GM19025 (cell line): ENCODE results near the gene RASAL2.
"Not testable (repeated sequence)": the region's sequence is repeated elsewhere in the genome, so short reads cannot be mapped to it uniquely, and the experiment has no call there.

ENCODE experiments used
- ATAC-seq: cut with Tn5 transposase; IDR thresholded peaks from one replicate; pipeline ENCODE4 v1.9.1; 2021; ENCODE audit warnings: mild to moderate bottlenecking, low read depth, moderate library complexity; ENCODE audit not compliant: unreplicated experiment

The RASAL2 gene

DNA sequence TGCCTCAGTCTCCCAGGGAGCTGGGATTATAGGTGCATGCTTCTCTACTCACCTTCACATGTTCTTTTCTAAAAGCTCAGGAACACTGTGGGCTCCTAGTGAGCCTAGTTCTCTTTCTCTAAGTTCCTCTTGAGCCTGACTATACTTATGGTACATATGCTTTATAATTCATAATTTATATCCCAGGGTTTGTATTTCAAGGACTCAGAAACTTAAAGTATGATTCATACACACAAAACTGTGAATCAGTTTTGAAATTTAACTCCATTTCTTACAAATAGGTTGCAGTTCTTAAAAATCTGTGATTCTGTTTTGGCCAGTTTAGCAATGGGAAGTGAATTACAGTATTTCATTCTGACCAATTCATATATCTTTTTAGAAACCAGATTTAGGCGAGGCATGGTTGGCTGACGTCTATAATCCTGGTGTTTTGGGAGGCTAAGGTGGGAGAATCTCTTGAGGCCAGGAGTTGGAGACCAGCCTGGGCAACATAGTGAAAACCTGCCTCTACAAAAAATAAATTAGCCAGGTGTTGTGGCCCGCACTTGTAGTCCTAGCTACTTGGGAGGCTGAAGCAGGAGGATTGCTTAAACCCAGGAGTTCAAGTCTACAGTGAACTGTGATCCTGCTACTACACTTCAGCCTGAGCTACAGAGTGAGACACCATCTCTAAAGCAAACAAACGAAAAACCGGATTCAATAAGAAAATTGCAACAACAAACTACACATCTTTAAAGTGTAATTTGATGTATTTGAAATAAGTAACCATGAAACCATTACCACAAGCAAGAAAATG is 15.6 kb downstream of the RASAL2 start:
- ATAC-seq: no peak

- no peak for ATAC-seq
Observed at GRCh38 chr1:178115260-178115659, 21.4 kb downstream of the RASAL2 start.

DNA sequence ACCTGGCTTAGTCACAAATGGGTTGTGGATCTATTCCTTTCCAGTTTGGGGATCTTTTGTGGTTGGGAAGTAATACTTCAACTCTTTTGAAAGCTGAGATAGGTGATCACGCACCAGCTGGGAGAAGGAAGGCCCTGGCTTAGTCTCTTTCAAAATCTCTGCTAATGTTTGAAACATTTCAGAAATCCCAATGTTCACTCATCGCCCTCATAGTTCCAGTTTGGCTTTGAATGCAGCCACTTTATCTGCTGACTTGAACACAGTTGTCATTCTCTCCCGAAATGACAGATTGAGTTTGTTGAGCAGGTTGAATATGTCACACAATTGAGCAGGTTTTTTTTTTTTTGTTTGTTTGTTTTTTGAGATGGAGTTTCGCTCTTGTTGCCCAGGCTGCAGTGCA is 24.6 kb downstream of the RASAL2 start:
- no peak for ATAC-seq

DNA sequence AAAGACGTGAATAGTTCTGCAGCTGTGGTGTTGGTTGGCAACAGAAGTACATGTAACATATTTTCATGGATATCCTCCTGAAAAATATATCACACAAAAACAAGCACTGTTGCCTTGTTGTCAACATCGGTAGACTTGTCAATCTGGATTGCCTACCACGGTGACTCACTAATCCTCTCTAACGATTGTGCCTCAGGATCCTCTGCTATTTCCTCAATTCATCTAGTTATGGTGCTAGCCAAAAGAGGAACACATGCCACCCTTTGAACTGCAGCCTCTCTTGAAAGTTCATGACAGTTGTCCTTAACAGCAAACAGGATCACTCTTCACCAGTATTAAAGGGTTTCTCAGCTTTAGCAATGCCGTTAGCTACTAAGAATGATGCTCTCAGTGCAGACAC is 25.7 kb downstream of the RASAL2 start:
- no peak for ATAC-seq

- ATAC-seq: no peak
Observed at GRCh38 chr1:178120088-178120487, 26.2 kb downstream of the RASAL2 start.

GRCh38 chr1:178120520-178121052 is 26.7 kb downstream of the RASAL2 start:
- ATAC-seq: not testable (repeated sequence)

DNA sequence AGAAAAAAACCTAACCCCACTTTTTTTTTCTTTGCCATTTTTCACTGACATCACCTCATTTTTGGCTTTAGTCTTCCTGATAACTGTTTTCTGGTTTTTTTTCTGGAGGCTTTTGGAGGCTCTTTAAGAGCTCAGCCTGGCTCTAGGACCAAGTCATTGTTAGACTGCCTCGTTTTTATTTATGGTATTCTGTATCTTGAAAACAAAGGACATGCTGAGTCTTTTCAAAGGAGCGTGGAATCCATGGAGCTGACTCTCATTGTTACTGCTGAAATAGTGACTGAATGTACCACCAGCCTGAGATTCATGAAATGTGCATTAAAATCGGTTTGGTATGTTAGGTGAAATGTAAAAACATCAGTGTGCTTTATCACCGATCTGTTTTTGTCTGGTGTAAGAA is 28.0 kb downstream of the RASAL2 start:
- ATAC-seq: no peak

DNA sequence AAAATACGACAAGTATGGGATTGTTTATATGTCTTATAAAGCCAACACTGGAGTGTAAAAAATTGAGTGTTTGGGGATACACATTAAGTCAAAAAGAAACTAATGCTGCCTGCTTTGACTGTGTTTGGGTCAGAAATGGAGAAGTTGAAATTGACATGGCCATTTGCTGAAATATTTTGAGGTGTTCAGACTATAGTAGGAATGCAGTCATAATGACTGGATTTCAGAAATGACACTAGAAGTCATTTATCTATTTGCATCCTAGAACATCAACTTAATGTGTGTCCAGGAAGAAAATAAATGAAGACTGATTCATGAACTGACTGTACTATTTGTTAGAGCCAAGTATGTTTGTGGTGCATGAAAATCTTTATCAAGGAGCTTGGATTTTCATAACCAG is 28.4 kb downstream of the RASAL2 start:
- no peak for ATAC-seq

DNA sequence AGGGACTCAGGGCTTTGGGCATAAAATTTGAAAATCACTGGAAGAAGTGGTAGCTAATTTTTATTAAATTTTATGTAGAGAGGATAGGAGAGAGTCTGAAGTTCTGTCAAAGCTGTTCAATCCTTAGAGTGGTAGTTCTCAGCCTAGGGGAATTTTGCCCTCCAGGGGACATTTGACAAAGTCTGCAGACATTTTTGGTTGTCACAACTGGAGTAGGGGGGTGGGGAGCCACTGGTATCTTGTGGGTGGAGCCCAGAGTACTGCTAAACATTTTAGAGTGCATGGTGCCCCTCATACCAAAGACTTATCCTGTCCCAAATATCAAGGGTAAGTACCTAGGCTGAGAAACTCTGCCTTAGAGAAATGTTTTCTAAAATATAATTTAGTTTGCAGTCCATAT is 30.2 kb downstream of the RASAL2 start:
- no peak for ATAC-seq

GRCh38 chr1:178126261-178126660 is 32.4 kb downstream of the RASAL2 start:
- ATAC-seq: no peak

- ATAC-seq: no peak
Observed at GRCh38 chr1:178126741-178127185, 32.9 kb downstream of the RASAL2 start.

DNA sequence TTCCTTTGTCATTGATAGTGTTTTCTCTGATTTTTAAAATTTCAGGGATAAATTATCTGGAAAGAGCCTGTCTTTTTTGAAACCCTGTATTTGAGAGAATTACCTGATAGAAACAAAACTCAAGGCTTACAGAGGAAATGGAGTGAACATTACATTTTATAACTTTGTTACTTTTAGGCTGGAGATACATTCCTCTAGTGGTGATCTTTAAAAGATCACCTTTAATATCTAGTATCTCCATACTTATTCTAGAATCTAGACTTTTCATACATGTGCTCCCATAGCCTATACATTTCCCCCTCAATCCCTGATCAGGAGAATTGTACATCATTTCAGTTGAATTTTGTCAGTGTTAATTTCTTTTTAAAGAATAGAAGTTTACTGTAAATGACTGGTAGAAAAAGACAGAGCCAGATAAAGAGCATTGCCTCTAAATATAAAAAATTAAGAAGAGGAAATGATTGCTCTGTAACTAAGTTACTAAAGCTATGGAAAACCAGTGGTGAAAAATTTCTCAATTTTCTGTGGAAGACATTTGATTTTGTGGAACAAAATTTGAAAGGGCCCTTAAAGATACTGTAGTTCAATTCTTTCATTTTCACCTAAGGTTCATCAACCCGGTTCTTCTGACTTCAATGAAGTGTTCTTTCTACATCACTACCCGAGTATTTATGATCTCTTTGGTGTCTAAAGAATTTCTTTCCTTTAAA is 33.7 kb downstream of the RASAL2 start:
- no peak for ATAC-seq

DNA sequence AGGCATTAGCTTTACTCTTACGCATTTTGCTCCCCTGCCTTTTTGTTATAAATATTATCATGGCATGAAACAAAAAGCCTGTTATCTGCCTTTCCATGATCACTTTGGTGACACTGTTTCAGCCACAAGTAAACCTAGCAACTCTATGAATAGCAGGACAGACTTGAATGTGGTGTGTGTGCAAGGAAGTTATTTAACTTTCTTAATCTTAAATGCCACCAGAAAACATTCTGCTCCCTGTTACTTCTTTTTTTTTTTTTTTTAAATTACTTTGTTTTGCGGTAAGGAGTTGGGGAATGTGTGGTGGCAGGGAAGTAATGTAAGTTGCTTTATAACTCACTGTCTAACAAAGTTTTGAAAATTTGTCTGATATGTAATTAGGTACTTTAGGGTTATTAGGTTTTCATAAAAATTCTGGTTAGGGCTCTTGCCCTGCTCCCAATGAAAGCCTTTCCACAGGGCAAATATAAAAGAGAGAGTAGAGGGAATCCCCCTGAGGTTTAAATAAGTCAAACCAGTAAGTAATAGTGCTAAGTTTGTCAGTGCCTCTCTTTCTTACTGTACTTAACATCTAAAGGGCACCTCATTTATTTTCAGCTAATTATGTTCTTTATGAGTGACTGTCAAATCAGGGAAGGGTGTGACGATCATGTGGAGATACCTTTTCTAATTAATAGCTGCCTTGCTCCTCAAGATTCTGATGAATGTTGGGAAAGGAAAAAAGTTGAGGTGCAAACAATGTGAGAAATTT is 39.5 kb downstream of the RASAL2 start:
- no peak for ATAC-seq

GRCh38 chr1:178134061-178134460 is 40.2 kb downstream of the RASAL2 start:
- ATAC-seq: no peak

- ATAC-seq: no peak
Observed at GRCh38 chr1:178137238-178137637, 43.3 kb downstream of the RASAL2 start.

- ATAC-seq: no peak
Observed at GRCh38 chr1:178142806-178143205, 48.9 kb downstream of the RASAL2 start.

- ATAC-seq: no peak
Observed at GRCh38 chr1:178143730-178144690, 50.1 kb downstream of the RASAL2 start.

- no peak for ATAC-seq
Observed at GRCh38 chr1:178145605-178146004, 51.7 kb downstream of the RASAL2 start.

GRCh38 chr1:178146436-178146835 is 52.5 kb downstream of the RASAL2 start:
- ATAC-seq: no peak

DNA sequence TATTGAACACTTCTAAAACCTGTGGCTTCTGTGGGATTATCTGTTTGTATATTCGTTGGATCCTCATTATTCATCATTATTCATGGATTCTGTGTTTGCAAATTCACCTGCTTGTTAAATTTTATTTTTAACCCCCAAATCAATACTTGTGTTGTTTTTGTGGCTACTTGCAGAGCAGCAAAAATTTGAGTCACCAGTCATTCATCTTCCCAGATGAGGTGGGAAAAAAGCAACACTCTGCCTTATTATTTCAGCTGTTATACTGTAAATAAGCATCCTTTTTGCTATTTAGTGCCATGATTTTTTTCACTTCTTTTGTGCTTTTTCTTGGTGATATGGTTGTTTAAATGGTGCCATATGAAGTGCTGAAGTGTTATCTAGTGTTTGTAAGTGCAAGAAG is 56.7 kb downstream of the RASAL2 start:
- no peak for ATAC-seq
